K562 (cell line): ENCODE measurements around the gene HOXA5. TPM values are rescaled to one million over a fixed set of nuclear protein-coding genes. Genes with fewer than 3 reads are reported as not detected.

Source experiments
- ATAC-seq: fragments of 200-7000 bp; cut with Tn5 transposase; 3 replicates; pipeline ENCODE4 v1.9.1; 2020; ENCODE audit warnings: moderate library complexity
- BruUV-seq: library from RNA; stranded (reverse); fragments of 400-500 nt; replicated peaks from 2 replicates; lab custom pipeline; 2021; lab: Mats Ljungman, UMichigan
- CTCF ChIA-PET: fragments of 300-600 bp; formaldehyde crosslinking; extraction: SDS; loops from one replicate; lab custom pipeline; 2021; ENCODE audit warnings: low intra/inter-chr PET ratio; lab: Yijun Ruan, JAX
- POLR2A ChIA-PET: fragments of 300-600, 350-650 bp; sonication (Branson Sonifier 250); formaldehyde crosslinking; extraction: SDS; loops from one replicate; lab custom pipeline; 2021; ENCODE audit warnings: antibody characterized with exemption, inconsistent platforms; lab: Yijun Ruan, JAX
- DNase-seq, 4 experiments: peaks; one replicate each; pipeline versions ENCODE4 v3.0.0 to v3.0.0-alpha.2; 2011 to 2018; ENCODE audit warnings: low spot score in 3 of 4, mixed read lengths in 3 of 4; ENCODE audit errors: extremely low read depth in 1 of 4
- FAIRE-seq: peaks from 2 replicates; lab custom pipeline; 2011; peaks lifted over from hg19 to GRCh38; lab: Jason Lieb, UNC
- H2AFZ ChIP-seq: 2 replicates; pipeline ENCODE4 v1.6.0; 2011; ENCODE audit warnings: low read depth, low read length, control low read depth, inconsistent platforms
- H3K27ac ChIP-seq: fragments of 200-600 bp; 3 replicates; pipeline ENCODE4 v1.8.0; 2011; ENCODE audit warnings: low read depth, mild to moderate bottlenecking, control low read depth, inconsistent platforms, low read length, moderate library complexity, mixed read lengths; ENCODE audit errors: extremely low read depth
- H3K27me3 ChIP-seq, 2 experiments: fragments of 300-600 bp in 1 of 2; 2 replicates in 1 of 2; 3 replicates in 1 of 2; pipeline versions ENCODE4 v1.6.0 to v1.8.0; 2011; ENCODE audit warnings: inconsistent platforms in 2 of 2, low read length in 2 of 2, mild to moderate bottlenecking in 1 of 2, mixed read lengths in 1 of 2, moderate library complexity in 1 of 2; ENCODE audit not compliant: control insufficient read depth in 2 of 2, insufficient read depth in 2 of 2
- H3K36me3 ChIP-seq: fragments of 300-600 bp; 3 replicates; pipeline ENCODE4 v1.8.0; 2011; ENCODE audit warnings: mild to moderate bottlenecking, low read length, inconsistent platforms; ENCODE audit not compliant: control insufficient read depth, insufficient read depth
- H3K4me1 ChIP-seq, 2 experiments: fragments of 200-600 bp in 1 of 2; replicated peaks in 1 of 2; 2 replicates in 1 of 2; 3 replicates in 1 of 2; pipeline versions ENCODE4 v1.5.1 to v1.8.0; 2011; ENCODE audit warnings: inconsistent platforms in 2 of 2, low read length in 2 of 2, mild to moderate bottlenecking in 1 of 2, mixed read lengths in 1 of 2, moderate library complexity in 1 of 2; ENCODE audit not compliant: control insufficient read depth in 2 of 2, insufficient read depth in 2 of 2
- H3K4me2 ChIP-seq: 2 replicates; pipeline ENCODE4 v1.6.1; 2011; ENCODE audit warnings: low read length, control low read depth, inconsistent platforms, mixed read lengths; ENCODE audit not compliant: insufficient read depth
- H3K4me3 ChIP-seq: fragments of 200-600 bp; sonication (generic), shearing (Covaris generic); 2 replicates; pipeline ENCODE4 v1.5.1; 2016; ENCODE audit warnings: control low read depth, inconsistent platforms
- H3K79me2 ChIP-seq: fragments of 200-600 bp; 3 replicates; pipeline ENCODE4 v1.8.0; 2011; ENCODE audit warnings: low read length, inconsistent platforms; ENCODE audit not compliant: control insufficient read depth, insufficient read depth
- H3K9ac ChIP-seq, 2 experiments: 2 replicates each; pipeline versions ENCODE4 v1.6.0 to v1.6.1; 2011; ENCODE audit warnings: low read depth in 2 of 2, low read length in 2 of 2, control low read depth in 1 of 2, inconsistent platforms in 1 of 2, mild to moderate bottlenecking in 1 of 2, mixed read lengths in 1 of 2; ENCODE audit not compliant: insufficient read depth in 1 of 2
- H3K9me1 ChIP-seq: one replicate; pipeline ENCODE4 v1.6.0; 2011; ENCODE audit warnings: inconsistent platforms, mild to moderate bottlenecking, low read length, moderate library complexity; ENCODE audit not compliant: control insufficient read depth, insufficient read depth
- H3K9me3 ChIP-seq: replicated peaks from 2 replicates; pipeline ENCODE4 v1.5.1; 2011; ENCODE audit warnings: low read depth, low read length, inconsistent platforms; ENCODE audit not compliant: control insufficient read depth, insufficient read depth
- H4K20me1 ChIP-seq: replicated peaks from 2 replicates; pipeline ENCODE4 v1.6.1; 2011; ENCODE audit warnings: low read length, inconsistent platforms, mixed read lengths; ENCODE audit not compliant: control insufficient read depth, insufficient read depth
- CBX8 ChIP-seq: fragments of 200-600 bp; sonication (generic); IDR thresholded peaks from 2 replicates; pipeline ENCODE4 v1.6.1; 2012; ENCODE audit warnings: borderline replicate concordance, mixed run types, low read depth, mild to moderate bottlenecking, moderate library complexity, mixed read lengths, low read length, control low read depth, inconsistent platforms; ENCODE audit not compliant: poor library complexity, severe bottlenecking; ENCODE audit errors: extremely low read depth
- MEF2A ChIP-seq: IDR thresholded peaks from 2 replicates; pipeline ENCODE4 v1.6.1; 2011; ENCODE audit warnings: low read depth, mild to moderate bottlenecking, low read length, moderate library complexity; ENCODE audit not compliant: control insufficient read depth
- RFX5 ChIP-seq: IDR thresholded peaks from 2 replicates; pipeline ENCODE4 v1.6.1; 2011; ENCODE audit warnings: low read depth, mild to moderate bottlenecking, improper control_type of control experiment, low read length
- WGBS: fragments of 100-300 bp; shearing (Covaris generic); methylation state at CpG from one replicate; pipeline ENCODE4 v1.1.6; 2016; ENCODE audit warnings: low coverage, mixed read lengths; ENCODE audit not compliant: insufficient coverage; ENCODE audit errors: missing lambda C conversion rate; 5-methylcytosine and 5-hydroxymethylcytosine counted together
- in situ Hi-C: fragments of 300-500 bp; cut with MboI; formaldehyde crosslinking; loops from 4 replicates; pipeline ENCODE4 v1.15.0; 2018; ENCODE audit warnings: inconsistent platforms, mixed read lengths
- intact Hi-C: fragments of 100-400 bp; cut with micrococcal nuclease; formaldehyde crosslinking; loops from 2 replicates; pipeline ENCODE4 v1.14.2; 2022
- polyA plus RNA-seq, 8 experiments: library from polyadenylated mRNA; depleted of rRNA in 4 of 8; stranded (reverse) in 5 of 8; unstranded in 3 of 8; fragments of >200 nt; fragmentation: Nextera tagmentation in 2 of 8; fragmentation: Illumina TruSeq in 1 of 8; extraction: Ambion mirVana in 2 of 8; extraction: Trizol in 1 of 8; gene quantifications; 2 replicates each; pipeline versions ENCODE4 v1.2.1 to v1.2.3, GENCODE V29; 2011 to 2014; ENCODE audit warnings: inconsistent platforms in 1 of 8, missing spikeins in 1 of 8
- total RNA-seq, 7 experiments: library from RNA; depleted of rRNA in 6 of 7; stranded (reverse); fragments of >200 nt in 6 of 7; fragmentation: Illumina TruSeq in 2 of 7; extraction: Trizol in 2 of 7; gene quantifications; 2 replicates each; pipeline versions ENCODE4 v1.2.1 to v1.2.3, GENCODE V29; 2011 to 2021; ENCODE audit warnings: low replicate concordance in 1 of 7
- TF ChIP-seq, protein P1 (sequence below), 2 experiments: fragments of 150-350 bp in 1 of 2; IDR thresholded peaks; 2 replicates each; pipeline ENCODE4 v1.6.1; 2012 to 2016; ENCODE audit warnings: low read depth in 2 of 2, low read length in 2 of 2, mild to moderate bottlenecking in 1 of 2, moderate library complexity in 1 of 2
- TF ChIP-seq, protein P2 (sequence below): fragments of 250-450 bp; sonication (Bioruptor Pico); IDR thresholded peaks from 2 replicates; pipeline ENCODE4 v1.5.0; 2021; ENCODE audit warnings: mild to moderate bottlenecking, moderate library complexity

Gene HOXA5
- total and polyA plus RNA-seq, 9 of the 15 experiments (the other 6 are each of a cell fraction or from before 2014, with no cell fraction given): 0.13 TPM; not detected in 8

DNA sequence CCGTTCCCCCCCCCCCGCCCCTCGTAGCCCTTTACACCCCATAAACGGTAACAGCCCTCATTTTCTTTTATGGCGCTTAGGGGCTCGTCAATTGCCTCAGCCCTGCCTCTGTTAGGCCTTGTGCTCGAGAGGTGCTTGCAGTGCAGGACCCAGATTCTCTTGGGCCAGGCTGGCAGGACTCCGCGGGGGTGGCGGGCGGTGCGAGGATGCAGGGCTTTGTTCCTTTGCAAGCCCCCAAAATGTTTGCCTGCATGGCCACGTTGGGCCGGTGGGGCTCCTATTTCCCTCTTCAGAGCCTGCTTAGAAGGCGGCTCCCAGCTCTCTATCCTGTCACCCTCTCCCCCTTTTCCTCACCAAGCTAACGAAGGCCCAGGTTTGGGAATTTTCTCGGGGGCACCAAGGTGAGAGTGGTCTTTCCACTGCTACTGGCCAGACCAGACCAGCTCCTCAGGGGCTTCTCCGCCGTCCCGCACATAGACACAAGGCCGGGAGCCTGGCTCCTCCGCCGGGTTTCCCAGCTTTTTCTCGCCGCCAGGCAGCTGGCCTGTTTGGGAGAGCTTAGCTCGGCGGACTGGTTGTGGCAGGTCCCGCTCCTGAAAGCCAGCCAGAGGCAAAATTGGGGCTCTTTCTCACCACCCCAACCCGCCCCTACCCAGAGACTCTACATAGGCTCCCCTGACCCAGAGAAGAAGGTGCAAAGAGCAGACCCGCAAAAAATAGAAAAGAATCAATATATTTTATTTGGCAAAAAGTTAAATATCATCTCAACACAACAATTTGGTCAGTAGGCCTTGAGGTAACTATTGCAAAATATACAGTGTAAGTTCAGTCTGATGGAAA, 18.5 kb upstream of the HOXA5 start:
- no peak for DNase-seq
- H2AFZ ChIP-seq: no peak overlapping the region
- no peaks in the 10 kb centered on the region for H3K79me2 ChIP-seq
- no peaks in the 10 kb centered on the region for H4K20me1 ChIP-seq
- ChIA-PET POLR2A (interaction anchor here (0.6 to 1.5 kb wide), 3 partner anchors 18 to 475 kb away, joined by 3 to 4 read pairs (median 3); partner anchors contain the start of gene HOXA5), CTCF (interaction anchor here (0.6 to 2.5 kb wide), 5 partner anchors 36 to 792 kb away, joined by 3 to 16 read pairs (median 3); no protein-coding TSS in a partner anchor)
- in situ Hi-C loops (loop anchor here (25.0 kb wide), 3 partner anchors 650 to 1275 kb away; no protein-coding TSS in a partner anchor), intact Hi-C loops (loop anchor here (2.0 to 5.0 kb wide), 5 partner anchors 300 to 1270 kb away; partner anchors contain the start of genes SKAP2 and SNX10)
- no peak overlapping the region for H3K4me3 ChIP-seq
- H3K4me2 ChIP-seq: no peak overlapping the region
- no peaks in the 10 kb centered on the region for H3K9me1 ChIP-seq
- ATAC-seq: no peak
- 5% methylated on average over 14 of the region's 30 CpGs for WGBS
- H3K27me3 ChIP-seq: peaks cover 24 to 77% of the 10 kb centered on the region in 2 experiments
- FAIRE-seq: no peak
- H3K9ac ChIP-seq: no peak overlapping the region
- H3K9me3 ChIP-seq: no peaks in the 10 kb centered on the region
- BruUV-seq: no TSS peak
- no peak overlapping the region for H3K27ac ChIP-seq
- H3K36me3 ChIP-seq: no peaks in the 10 kb centered on the region
- TF ChIP-seq, protein P1, sequence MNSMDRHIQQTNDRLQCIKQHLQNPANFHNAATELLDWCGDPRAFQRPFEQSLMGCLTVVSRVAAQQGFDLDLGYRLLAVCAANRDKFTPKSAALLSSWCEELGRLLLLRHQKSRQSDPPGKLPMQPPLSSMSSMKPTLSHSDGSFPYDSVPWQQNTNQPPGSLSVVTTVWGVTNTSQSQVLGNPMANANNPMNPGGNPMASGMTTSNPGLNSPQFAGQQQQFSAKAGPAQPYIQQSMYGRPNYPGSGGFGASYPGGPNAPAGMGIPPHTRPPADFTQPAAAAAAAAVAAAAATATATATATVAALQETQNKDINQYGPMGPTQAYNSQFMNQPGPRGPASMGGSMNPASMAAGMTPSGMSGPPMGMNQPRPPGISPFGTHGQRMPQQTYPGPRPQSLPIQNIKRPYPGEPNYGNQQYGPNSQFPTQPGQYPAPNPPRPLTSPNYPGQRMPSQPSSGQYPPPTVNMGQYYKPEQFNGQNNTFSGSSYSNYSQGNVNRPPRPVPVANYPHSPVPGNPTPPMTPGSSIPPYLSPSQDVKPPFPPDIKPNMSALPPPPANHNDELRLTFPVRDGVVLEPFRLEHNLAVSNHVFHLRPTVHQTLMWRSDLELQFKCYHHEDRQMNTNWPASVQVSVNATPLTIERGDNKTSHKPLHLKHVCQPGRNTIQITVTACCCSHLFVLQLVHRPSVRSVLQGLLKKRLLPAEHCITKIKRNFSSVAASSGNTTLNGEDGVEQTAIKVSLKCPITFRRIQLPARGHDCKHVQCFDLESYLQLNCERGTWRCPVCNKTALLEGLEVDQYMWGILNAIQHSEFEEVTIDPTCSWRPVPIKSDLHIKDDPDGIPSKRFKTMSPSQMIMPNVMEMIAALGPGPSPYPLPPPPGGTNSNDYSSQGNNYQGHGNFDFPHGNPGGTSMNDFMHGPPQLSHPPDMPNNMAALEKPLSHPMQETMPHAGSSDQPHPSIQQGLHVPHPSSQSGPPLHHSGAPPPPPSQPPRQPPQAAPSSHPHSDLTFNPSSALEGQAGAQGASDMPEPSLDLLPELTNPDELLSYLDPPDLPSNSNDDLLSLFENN (IDR thresholded peaks at IDR 0.05; ENCODE audit: low read depth in 2 of 2, low read length in 2 of 2): no peak
- TF ChIP-seq, protein P2, sequence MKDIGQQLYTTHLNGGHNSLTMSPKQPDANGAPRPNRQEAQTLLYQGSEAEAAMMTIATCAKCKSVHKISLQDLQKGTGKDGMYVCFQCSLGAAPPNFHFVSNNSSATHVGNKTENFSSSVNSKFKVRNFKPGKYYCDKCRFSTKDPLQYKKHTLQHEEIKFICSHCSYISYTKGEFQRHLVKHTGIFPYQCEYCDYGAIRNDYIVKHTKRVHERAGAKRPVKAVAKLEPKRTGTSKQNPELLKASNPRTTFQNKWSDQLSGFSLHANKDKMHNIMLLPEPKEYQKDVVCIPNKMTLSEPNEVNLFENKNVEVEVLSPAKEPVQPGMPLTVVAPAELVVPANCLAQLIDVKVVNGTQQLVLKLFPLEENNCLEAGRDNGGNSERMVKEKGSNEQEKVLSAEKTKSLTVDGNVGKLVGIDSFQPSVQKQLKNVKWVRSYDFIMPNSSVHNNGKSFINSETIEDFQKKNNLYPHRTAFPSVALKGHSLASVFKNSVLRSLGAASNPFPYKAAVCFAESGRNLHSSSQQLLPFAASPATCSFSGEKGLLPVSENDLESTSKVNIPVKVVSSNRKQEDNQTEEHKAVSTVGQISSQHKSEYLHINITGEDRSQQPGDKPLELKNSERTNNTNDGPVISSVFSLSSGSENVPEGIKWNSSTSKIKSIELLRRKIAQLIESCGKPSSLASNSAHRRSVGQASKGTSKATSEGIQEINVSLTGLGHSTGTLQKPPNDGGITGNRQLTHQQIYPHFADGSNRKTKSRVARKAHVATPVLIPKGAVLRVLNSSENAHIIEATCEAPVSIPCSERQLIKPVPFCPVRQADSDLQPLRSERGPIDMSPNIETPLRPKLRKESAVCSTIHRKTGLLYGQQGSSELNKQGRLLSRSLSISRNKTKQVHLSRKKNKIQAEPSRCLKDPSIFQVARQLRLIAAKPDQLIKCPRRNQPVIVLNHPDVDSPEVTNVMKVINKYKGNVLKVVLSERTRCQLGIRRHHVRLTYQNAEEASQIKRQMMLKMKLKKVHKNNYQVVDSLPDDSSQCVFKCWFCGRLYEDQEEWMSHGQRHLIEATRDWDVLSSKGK (CRISPR knock-in tag): no peak
- no peak for TF ChIP-seq MEF2A
- no peak for TF ChIP-seq CBX8
- TF ChIP-seq RFX5: no peak
- peaks cover 0 to 26% of the 10 kb centered on the region in 2 experiments; a peak in 2 of 5 replicates for H3K4me1 ChIP-seq
